Fibroblast of lung (primary cell): ENCODE results near the gene APOL4. TPM values are rescaled to one million over a fixed set of nuclear protein-coding genes. Genes with fewer than 3 reads are reported as not detected.

ENCODE experiments used
- DNase-seq, 2 donors: peaks; one replicate each; pipeline versions ENCODE4 v3.0.0 to v3.0.0-alpha.2; 2010; ENCODE audit warnings: low read depth in 2 of 2
- H2AFZ ChIP-seq: 2 replicates; pipeline ENCODE4 v1.5.1; 2012; ENCODE audit warnings: low read length, control low read depth, inconsistent platforms
- H3K27ac ChIP-seq: 2 replicates; pipeline ENCODE4 v1.5.1; 2011; ENCODE audit warnings: low read length, control low read depth; ENCODE audit not compliant: insufficient read depth
- H3K27me3 ChIP-seq: 2 replicates; pipeline ENCODE4 v1.5.1; 2011; ENCODE audit warnings: mild to moderate bottlenecking, low read length; ENCODE audit not compliant: control insufficient read depth, insufficient read depth
- H3K36me3 ChIP-seq: 2 replicates; pipeline ENCODE4 v1.5.1; 2011; ENCODE audit warnings: low read length; ENCODE audit not compliant: control insufficient read depth, insufficient read depth
- H3K4me1 ChIP-seq: 2 replicates; pipeline ENCODE4 v1.5.1; 2011; ENCODE audit warnings: low read length; ENCODE audit not compliant: control insufficient read depth, insufficient read depth; ENCODE audit errors: extremely low read depth
- H3K4me2 ChIP-seq: 2 replicates; pipeline ENCODE4 v1.5.1; 2011; ENCODE audit warnings: low read length, control low read depth; ENCODE audit not compliant: insufficient read depth; ENCODE audit errors: extremely low read depth
- H3K4me3 ChIP-seq, 4 experiments: fragments of 200-600 bp in 1 of 4; sonication (generic) in 1 of 4; replicated peaks in 1 of 4; 2 replicates each; pipeline ENCODE4 v1.5.1; 2011 to 2016; ENCODE audit warnings: low read length in 4 of 4, low read depth in 3 of 4, mild to moderate bottlenecking in 3 of 4, control low read depth in 2 of 4, inconsistent platforms in 1 of 4, mixed read lengths in 1 of 4; ENCODE audit not compliant: insufficient read depth in 1 of 4; ENCODE audit errors: control extremely low read depth in 1 of 4
- H3K79me2 ChIP-seq: 2 replicates; pipeline ENCODE4 v1.5.1; 2012; ENCODE audit warnings: mild to moderate bottlenecking, low read length, inconsistent platforms; ENCODE audit not compliant: control insufficient read depth, insufficient read depth
- H3K9ac ChIP-seq: 2 replicates; pipeline ENCODE4 v1.5.1; 2011; ENCODE audit warnings: mild to moderate bottlenecking, low read length, control low read depth; ENCODE audit not compliant: insufficient read depth
- H3K9me3 ChIP-seq: 2 replicates; pipeline ENCODE4 v1.5.1; 2012; ENCODE audit warnings: low read depth, low read length; ENCODE audit not compliant: control insufficient read depth, insufficient read depth
- H4K20me1 ChIP-seq: 2 replicates; pipeline ENCODE4 v1.5.1; 2011; ENCODE audit warnings: low read length; ENCODE audit not compliant: control insufficient read depth, insufficient read depth; ENCODE audit errors: extremely low read depth
- CTCF ChIP-seq, 2 donors: IDR thresholded peaks in 1 of 2; conservative IDR thresholded peaks in 1 of 2; 1 replicate in 1 of 2; 2 replicates in 1 of 2; pipeline ENCODE4 v1.5.1; 2011 to 2012; ENCODE audit warnings: low read length in 2 of 2, control low read depth in 1 of 2, inconsistent platforms in 1 of 2, low read depth in 1 of 2, mild to moderate bottlenecking in 1 of 2
- EZH2 ChIP-seq: IDR thresholded peaks from 2 replicates; pipeline ENCODE4 v1.5.1; 2012; ENCODE audit warnings: low read length, control low read depth, mild to moderate bottlenecking; ENCODE audit errors: missing control alignments
- polyA plus RNA-seq, 2 donors: library from polyadenylated mRNA; depleted of rRNA in 1 of 2; stranded (reverse) in 1 of 2; unstranded in 1 of 2; fragments of >200 nt; gene quantifications; 2 replicates each; pipeline ENCODE4 v1.2.1, GENCODE V29; 2011 to 2012; ENCODE audit warnings: missing spikeins in 1 of 2
- total RNA-seq: library from RNA; depleted of rRNA; stranded (reverse); fragments of >200 nt; gene quantifications from 2 replicates; pipeline ENCODE4 v1.2.1, GENCODE V29; 2014

Gene APOL4
- total and polyA plus RNA-seq, 2 donors (not counting 1 experiment from before 2014, with no cell fraction given): 0.31 to 2.0 TPM

DNA sequence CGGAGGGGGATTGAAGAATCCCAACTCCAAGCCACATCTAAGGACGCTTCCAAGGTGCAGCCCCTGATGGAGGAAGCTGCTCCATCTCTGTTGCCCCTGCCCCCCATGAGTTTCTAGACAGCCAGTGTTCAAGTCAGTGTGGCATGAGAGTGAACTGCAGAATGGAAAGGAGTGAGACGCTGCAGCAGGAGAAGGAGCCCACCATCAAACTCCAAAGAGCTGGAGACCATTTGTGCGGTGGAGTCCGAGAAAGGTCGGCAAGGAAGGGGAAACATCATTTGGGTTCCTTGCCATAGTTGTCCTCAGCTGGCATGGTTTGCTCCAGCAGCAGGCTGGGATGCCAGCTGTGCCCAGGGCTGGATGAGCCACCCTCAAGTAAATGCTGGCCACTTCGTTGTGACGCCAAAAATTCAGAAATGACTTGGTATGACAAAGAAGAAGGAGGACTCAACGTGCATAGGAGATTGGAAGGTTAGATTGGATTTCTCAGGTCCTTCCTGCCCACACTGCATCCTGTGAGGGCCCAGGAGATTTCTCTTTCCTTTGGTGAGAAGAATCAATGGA lies 21.4 kb upstream of the APOL4 start:
- Histone ChIP-seq H3K4me1 (no peaks in the 10 kb centered on the region), H2AFZ (no peak overlapping the region), H3K9me3 (no peaks in the 10 kb centered on the region), H3K4me3 (no peak overlapping the region), H3K27me3 (peaks cover 2% of the 10 kb centered on the region), H3K36me3 (peaks cover 4% of the 10 kb centered on the region), H3K9ac (no peak overlapping the region), H3K27ac (no peak overlapping the region), H3K4me2 (no peak overlapping the region), H4K20me1 (no peaks in the 10 kb centered on the region), H3K79me2 (no peaks in the 10 kb centered on the region)
- TF ChIP-seq CTCF (conservative IDR thresholded peaks at IDR 0.05 in 1 of 2, IDR thresholded peaks at IDR 0.05 in 1 of 2; ENCODE audit: low read depth in 1 of 2, low read length in 2 of 2) (no peak), EZH2 (no peak)
- no peak for DNase-seq

GRCh38 chr22:36221799-36222751 lies 20.5 kb upstream of the APOL4 start:
- H3K27me3 ChIP-seq: peaks cover 4% of the 10 kb centered on the region
- H3K27ac ChIP-seq: no peak overlapping the region
- H3K4me1 ChIP-seq: no peaks in the 10 kb centered on the region
- H4K20me1 ChIP-seq: no peaks in the 10 kb centered on the region
- H3K4me2 ChIP-seq: no peak overlapping the region
- H3K9ac ChIP-seq: no peak overlapping the region
- H3K79me2 ChIP-seq: no peaks in the 10 kb centered on the region
- H3K36me3 ChIP-seq: no peaks in the 10 kb centered on the region
- no peaks in the 10 kb centered on the region for H3K9me3 ChIP-seq
- no peak overlapping the region for H2AFZ ChIP-seq
- peak; percentile 48 to 58 for DNase-seq
- TF ChIP-seq CTCF (conservative IDR thresholded peaks at IDR 0.05 in 1 of 2, IDR thresholded peaks at IDR 0.05 in 1 of 2; ENCODE audit: low read depth in 1 of 2, low read length in 2 of 2) (peak; percentile 38 to 61), EZH2 (no peak)
- H3K4me3 ChIP-seq: no peak overlapping the region

DNA sequence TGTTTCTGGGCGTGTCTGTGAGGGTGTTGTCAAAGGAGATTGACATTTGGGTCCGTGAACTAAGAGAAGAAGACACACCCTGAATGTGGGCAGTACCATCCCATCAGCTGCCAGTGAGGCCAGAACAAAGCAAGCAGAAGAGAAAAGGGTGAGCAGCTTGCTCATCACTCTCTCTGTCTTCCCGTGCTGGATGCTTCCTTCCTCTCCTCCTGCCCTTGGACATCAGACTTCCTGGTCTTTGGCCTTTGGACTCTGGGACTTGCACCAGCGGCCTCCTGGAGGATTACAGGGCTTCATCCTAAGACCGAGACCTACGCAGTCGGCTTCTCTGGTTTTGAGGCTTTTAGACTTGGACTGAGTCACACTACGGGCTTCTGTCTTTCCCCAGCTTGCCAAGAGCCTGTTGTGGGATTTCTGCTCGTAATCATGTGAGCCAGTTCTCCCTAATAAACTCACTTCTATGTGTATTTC lies 18.9 kb upstream of the APOL4 start:
- no peak overlapping the region for H3K4me2 ChIP-seq
- H3K79me2 ChIP-seq: no peaks in the 10 kb centered on the region
- no peaks in the 10 kb centered on the region for H4K20me1 ChIP-seq
- peak; percentile 49 for TF ChIP-seq EZH2
- TF ChIP-seq CTCF (conservative IDR thresholded peaks at IDR 0.05 in 1 of 2, IDR thresholded peaks at IDR 0.05 in 1 of 2; ENCODE audit: low read depth in 1 of 2, low read length in 2 of 2): no peak
- peaks cover 7% of the 10 kb centered on the region for H3K27me3 ChIP-seq
- H3K36me3 ChIP-seq: no peaks in the 10 kb centered on the region
- no peak overlapping the region for H3K4me3 ChIP-seq
- H2AFZ ChIP-seq: peak overlapping the region; percentile 61
- H3K9me3 ChIP-seq: no peaks in the 10 kb centered on the region
- H3K27ac ChIP-seq: no peak overlapping the region
- no peak overlapping the region for H3K9ac ChIP-seq
- no peaks in the 10 kb centered on the region for H3K4me1 ChIP-seq
- peak in 1 of 2 donors; percentile 65 for DNase-seq
